Activated T-helper 9 cell treated with anti-CD3 and anti-CD28 coated beads, Interleukin-2, amount 50 U/mL, for 16 hours (primary cell): ENCODE measurements around the gene DSG4.

Experiments used
- DNase-seq: peaks from one replicate; pipeline ENCODE4 v3.0.0-alpha.2; 2020; ENCODE audit warnings: low read depth

The DSG4 gene

DNA sequence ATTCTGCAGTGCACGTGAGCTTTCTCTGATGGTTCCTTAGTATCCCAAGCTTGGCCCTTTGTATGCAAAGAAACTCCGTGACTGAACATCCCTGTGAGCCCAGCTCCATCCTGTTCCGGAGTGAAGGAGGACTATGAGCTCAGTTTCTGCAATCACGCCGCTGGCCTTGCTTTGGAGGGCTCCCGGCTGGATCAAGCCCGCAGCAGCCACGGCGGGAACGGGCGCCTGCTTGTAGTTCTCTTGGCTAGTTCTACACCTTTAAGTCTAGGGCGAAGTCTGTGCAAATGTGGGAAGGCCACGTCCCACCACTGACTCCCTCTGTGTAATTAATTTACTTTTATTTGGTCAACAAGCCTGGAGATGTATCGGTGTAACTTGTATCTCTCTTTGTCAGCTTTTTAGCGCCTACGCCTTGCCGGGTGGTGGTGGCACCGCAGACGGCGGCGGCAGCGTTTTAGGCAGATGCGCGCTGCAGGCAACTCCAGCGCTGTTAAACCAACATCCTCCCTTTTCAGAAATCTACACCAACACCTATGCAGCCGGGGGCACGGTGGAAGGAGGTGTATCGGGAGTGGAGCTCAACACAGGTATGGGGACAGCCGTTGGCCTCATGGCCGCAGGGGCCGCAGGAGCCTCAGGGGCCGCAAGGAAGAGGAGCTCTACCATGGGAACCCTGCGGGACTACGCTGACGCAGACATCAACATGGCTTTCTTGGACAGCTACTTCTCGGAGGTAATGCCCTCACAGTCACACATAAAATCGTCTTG is 34.3 kb downstream of the DSG4 start:
- DNase-seq = no peak

DNA sequence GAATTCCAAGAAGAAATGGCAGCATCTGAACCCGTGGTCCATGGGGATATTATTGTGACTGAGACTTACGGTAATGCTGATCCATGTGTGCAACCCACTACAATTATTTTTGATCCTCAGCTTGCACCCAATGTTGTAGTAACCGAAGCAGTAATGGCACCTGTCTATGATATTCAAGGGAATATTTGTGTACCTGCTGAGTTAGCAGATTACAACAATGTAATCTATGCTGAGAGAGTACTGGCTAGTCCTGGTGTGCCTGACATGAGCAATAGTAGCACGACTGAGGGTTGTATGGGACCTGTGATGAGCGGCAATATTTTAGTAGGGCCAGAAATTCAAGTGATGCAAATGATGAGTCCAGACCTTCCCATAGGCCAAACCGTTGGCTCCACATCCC is 36.6 kb downstream of the DSG4 start:
- DNase-seq = no peak

DNA sequence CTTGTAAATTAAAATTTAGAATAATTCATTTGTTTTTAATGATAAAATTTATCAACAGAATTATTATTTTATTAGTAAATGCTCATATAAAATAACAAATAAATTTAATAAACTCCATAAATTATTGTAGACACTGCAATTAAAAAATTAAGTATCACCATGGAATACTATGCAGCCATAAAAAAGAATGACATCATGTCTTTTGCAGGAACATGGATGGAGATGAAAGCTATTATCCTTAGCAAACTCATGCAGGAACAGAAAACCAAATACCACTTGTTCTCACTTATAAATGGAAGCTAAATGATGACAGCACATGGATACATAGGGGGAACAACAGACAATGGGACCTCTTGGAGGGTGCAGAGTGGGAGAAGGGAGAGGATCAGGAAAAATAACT is 41.3 kb downstream of the DSG4 start:
- no peak for DNase-seq

DNA sequence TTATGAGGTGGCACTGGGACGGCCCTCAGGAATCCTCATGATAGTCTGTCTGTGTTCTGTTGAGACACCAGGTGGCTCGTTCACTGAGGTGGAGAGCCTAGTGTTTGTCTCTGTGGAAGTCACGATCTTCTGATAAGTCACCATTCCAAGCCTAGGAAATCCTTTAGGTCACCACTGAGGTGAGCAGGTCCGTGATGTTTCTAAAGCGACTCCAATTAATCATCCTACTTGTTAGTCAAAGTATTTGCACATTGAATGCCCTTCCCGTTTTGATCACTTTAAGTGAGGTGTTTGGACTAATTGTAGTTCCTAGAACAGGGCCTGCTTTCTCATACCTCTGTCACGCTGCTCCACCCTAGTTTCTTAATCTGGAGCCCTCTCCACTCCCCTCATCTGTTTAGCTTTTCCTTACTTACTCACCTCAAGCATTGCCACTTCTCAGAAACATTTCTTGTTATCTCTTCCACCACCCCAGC is 42.9 kb downstream of the DSG4 start:
- DNase-seq = no peak

DNA sequence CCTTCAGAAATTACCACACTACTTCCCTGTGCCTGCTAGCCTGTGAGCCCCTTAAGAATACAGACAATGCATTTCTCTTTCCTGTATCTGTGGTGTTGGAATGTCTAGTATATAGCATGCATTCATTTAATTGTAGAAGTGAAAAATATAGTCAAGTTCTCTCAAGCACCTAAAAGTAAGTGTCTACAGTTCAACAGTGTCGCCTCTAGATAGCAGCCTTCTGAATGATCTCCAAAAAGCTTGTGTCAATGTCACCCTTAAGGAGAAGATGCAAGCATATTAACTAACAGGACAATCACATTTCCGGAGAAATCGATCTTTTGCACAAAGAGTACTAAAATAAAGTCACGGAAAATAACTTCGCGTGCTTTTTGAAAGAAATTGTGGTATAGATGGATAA is 43.5 kb downstream of the DSG4 start:
- no peak for DNase-seq

DNA sequence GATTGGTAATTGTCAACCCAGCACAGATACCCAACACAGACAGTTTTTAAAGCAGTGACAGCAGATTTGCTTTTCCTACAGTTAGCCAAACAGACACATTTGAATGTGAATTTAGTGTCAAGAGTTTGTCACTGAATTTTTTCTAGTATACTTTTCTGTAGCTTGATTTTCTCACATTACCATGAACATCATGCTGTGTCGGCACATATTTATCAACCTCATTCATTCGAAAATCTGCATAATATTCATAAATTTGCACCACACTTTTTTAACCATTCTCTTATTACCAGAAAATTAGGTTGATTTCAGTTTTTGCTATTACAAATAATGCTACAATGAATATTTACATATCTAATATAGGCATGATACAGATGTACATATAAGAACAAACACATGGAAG is 43.9 kb downstream of the DSG4 start:
- no peak for DNase-seq

DNA sequence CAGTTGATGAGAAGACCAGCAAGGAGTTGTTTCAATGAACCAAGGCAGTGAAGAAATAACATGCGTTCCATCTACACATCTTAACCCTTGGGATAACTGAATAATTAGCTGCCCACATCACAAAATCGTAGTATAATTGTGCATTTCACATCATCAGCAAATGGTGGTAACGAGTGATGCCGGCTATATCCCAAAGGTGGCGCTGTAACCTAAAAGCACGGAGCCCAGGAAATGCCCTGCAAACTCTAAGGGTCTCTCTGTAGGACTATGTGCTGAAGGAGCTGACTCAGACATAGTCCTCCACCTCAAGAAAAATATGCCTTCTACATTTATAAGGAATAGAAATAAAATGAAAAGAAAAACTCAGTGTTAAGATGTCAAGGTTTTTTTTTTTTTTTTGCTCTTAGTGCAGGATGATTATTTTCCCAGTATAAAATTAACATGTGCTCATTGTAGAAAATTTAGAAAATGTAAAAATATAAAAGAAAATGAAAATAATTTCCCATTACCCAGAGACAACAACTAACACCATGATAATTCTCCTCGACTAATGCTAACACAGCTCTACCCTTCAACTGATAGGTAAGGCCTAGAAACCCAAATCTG is 47.9 kb downstream of the DSG4 start:
- no peak for DNase-seq

DNA sequence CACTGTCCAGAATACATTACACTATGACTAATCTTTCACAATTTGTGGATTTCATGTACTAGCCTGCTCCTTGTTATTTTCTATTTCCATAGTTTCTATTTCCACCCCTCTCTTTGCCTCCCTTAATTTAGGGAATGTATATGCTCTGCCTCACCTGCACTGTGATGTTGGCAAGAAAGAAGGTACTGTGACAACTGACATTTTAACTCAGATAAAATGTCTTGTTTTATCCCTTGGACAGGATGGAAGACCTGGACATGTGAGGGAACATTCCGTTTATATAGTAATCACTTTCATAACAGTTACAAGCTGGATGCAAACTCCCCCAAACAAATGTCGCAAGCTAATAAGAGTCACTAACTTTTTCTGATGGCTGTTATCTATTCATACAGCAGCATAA is 49.4 kb downstream of the DSG4 start:
- no peak for DNase-seq

DNA sequence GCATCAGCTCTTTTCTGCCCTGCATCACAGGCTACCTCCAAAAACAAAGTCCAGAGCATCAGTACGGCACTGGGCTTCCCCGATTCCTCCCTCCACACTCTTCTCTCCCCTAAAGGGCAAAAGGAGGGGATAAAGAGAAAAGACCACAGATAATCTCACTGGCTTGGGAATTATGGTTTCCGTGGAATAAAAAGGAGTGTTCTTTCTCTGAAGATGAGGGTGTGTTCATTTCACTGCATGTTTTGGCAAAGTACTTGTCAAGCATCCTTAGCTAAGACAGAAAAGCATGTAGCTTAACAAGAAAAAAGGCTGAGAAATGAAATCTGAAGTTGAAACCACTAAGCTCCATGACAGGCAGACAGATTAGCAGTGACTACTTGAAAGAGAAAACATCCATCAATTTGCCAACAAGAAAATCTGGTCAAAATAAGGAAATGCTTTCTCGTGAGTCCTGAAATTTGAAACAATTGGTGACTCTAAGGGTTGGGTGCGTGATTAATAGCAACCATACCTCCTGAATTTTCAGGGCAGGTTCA is 50.4 kb downstream of the DSG4 start:
- no peak for DNase-seq

DNA sequence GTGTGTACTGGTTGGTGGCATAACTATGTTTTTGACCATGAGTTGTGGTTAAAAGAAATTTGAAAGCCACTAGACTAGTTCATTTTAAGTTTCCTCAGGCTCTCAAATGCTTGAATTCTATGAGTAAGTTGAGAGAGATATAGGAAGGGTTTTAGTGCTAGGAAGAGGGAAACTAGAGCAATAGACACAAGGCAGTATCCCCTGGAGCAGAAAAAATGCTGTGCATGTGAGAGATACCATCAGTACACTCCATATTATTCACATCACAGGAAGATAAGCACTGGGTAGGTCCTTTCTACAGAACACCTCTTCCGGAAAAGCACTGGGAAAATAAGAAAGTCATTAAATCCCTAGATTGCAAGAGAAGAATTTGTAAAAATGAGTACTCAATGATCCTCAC is 51.6 kb downstream of the DSG4 start:
- no peak for DNase-seq

DNA sequence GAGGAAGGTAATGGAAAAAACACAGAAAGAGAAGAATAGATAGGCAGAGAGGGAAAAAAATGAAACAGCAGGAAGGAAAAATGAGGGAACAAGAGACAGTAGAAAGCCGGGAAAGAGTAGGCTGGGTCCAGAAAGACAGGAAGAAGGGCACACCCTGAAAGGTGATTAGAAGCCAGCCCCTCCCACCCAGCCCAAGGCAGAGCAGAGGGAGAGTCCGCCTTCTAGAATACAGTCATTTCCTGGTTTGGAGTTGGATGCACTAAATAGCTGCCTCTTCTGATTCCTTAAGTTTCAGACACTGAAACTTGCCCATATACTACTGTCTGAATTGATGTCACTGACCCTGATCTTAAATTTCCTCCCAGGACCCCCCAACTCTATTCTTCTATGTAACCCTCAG is 53.0 kb downstream of the DSG4 start:
- no peak for DNase-seq

DNA sequence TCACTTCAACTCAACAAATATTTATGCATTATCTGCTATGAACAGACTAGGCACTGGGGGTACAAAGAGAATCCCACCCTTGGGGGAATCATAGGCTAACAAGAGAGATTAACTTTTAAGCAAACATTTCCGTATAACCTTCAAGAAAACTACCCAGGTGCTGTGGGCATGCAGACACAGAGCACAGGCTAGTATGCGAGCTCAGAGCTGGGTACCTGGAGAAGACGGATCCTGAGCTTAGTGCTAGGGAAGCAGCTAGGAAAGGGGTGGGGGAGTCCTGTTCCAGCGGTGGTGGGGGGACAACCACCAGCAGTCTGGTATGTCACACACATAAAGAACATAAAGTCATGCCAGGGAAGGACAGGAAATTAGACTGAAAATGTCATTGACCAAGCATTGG is 53.5 kb downstream of the DSG4 start:
- no peak for DNase-seq

DNA sequence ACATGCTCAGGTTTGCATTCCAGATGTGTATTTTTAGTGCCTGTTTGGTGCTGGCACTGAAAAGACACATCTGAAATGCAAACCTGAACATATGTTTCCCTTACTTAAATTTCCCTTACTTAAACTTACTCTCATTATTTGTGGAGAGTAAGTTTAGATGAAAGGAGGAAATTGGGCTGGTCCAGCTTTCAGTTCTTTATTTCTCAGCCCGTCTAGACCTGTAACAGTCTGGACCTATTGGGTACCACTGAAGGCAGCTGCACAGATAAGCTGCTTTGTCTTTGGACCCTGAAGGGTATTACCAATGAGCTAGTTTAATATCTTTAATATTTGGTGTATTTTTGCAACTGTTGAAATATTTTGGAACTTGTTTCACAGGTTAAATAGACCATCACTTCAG is 54.0 kb downstream of the DSG4 start:
- no peak for DNase-seq

DNA sequence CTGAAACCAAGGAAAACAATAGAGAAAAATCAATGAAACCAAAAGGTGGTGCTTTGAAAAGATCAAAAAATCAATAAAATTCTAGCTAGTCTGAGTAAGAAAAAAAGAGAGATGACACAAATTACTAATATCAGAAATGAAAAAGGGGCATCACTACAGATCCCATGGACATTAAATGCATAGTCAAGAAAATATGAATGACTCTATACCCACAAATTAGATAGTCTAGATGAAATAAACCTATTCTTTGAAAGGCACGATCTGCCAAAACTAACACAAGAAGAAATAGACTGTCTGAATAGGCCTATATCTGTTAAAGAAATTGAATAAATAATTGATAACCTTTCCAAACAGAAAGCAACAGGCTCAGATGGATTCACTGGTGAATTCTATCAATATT is 55.7 kb downstream of the DSG4 start:
- DNase-seq = no peak

DNA sequence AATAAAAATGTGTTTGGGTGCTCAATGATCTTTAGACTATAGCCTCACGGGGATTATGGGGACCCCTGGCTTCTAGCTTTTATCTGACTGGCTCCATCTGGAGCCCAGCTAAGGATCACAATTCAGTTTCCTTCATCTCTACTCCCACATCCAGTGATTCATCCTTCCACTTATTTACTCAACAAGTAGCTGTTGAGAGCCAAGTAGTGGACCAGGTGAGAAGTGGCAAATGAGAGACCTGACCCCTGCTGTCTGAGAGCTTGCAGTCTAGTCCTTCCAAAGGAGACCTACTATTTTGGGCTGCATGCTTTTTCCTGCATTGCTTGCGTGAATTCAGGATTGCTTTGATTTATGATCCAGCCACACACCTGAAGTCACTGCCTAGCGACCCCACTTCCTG is 60.2 kb downstream of the DSG4 start:
- DNase-seq = no peak

DNA sequence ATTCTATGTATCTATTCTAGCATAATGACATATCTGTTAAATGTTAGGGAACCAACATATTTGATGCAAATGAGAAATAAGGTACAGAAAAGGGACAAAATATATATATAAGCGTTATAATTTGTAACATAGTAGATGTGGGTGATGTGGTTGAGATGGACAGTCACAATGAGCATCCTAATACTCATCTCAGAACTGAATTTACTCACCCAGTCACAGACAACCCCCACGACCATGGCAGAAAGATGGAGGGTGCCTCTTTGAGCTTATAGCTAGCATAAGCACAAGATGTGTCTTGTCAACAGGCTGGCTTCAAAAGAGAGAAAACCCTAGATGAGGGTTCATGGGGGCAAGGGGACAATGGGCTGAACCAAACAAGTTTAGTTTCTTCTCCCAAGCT is 61.8 kb downstream of the DSG4 start:
- DNase-seq = no peak

DNA sequence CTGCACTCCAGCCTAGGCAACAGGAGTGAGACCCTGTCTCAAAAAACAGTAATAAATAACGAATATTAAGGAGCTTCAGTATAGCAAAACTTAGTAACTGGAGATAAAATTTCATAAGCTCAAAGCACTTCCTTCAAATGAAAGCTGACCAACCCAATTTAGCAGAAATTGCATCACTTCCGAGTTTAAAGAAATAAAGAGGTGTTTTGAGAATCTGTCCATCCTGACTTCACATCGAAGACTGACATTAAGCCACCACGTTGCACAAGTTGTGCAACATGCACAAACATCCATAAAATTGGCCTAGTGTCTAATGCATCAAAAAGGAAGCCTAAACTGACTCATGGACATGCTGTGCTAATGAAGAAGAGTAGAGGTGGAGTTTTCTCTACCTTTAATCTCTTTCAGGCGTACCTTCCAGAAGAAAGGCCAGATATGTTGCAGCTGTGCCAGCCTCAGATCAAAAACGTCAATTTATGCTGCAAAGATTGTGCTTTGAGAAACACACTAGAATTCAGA is 63.3 kb downstream of the DSG4 start:
- no peak for DNase-seq

DNA sequence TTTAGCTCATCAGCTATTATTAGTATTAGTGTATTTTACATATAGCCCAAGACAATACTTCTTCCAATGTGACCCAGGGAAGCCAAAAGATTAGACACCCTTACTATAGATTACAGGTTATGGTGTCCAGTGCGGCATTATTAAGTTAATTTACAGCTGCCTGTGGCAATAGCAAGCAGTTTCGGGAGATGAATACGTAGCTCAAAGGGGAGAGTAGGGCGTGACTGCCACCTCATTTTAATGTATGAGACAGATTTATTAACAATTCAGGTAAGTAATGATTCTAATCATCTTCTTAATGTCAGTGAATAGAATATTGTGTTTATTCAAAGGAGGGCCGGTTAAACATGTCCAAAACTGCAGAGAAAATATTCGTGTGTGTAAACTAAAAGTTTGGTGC is 64.2 kb downstream of the DSG4 start:
- DNase-seq = no peak

DNA sequence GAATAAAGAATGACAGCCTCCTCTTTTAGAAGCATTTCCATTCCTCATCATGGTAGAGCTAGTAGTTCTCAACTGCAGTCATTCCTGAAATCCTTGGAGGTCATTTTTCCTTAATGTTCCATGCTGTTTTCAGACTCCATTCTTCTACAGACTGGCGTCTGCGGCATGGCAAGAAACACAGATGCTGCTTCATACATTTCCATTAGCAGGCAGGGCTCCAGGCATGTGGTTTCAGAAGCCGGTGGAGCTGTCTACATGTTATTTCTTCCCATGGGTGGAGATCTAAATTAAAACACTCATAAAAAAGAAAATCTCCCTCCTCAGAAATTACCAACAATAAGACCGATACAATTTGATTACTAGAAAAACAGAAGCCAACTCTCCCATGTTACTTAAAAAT is 64.9 kb downstream of the DSG4 start:
- no peak for DNase-seq

DNA sequence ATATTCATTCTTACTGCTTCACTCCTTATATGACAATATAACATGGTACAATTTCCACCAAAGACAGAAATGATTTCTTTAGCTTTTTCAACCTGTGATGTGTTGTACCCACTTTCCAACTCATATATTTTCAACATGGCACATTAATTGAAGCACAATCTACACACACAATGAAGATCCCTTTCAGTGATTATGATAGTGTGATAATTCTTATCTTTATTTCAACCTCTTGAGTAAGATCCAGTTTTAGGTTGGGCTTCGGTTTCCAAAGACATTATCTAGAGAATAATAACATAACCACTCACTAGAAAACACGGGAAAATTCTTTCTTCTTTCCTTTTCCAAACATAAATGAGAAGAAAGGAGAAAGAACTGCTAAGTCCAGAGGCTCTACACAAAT is 67.6 kb downstream of the DSG4 start:
- DNase-seq = no peak

DNA sequence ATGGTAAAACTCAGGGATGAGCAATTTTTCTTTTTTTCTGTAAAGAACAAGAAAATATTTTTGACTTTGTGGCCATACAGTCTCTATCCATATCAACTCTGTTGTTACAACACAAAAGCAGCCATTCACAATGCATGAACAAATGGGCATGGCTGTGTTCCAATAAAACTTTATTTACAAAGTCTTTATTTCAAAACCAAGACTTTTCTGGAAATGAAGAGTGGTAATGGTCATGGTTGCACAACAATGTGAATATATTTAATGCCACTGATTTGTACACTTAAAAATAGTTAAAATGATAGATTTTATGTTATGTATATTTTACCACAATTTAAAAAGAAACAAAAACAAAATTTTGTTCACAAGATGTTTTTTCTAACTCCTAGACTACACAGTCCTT is 69.3 kb downstream of the DSG4 start:
- DNase-seq = no peak

DNA sequence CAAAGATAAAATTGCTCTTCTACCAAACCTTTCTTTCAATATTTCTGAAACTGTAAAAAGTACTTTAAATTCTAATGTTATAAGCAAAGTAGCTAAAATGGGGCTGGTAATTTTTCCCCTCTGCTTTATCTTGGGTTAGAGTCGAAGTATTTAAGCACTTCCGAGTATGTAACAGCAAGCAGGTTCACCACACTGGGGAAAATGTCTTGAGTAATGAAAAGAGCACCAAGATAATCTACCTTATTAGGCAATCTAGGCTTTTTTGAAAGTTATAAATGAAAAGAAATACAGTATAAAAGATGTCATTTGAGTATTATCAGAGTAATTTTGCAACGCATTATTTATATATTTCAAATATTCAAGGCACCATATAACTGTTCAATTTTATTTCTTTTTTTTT is 70.3 kb downstream of the DSG4 start:
- no peak for DNase-seq

DNA sequence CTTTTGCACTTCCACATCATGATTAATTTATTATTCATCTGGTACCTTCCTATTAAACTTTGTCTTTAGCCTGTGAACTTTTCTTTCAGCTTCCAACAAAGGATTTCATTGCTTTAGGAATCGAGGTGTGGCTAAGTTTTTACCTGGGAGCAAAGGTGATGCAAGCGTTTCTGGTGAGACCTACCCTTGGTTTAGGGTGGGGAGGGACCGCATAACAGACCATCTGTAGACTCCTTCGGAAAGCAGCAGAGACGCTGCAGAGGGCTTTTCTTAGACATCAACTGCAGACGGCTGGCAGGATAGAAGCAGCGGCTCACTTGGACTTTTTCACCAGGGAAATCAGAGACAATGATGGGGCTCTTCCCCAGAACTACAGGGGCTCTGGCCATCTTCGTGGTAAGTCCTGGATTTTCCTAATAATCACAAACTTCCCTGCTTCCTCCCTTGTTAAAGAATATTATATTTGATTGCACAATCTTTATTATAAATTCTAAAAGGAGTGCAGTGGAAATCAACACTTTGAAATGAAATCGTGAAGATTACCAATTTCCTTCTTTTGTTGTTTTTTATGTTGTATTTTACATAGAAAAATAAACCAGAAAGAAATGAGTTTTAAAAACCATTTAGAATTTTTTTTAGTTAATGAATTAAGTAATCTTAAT is 71.1 kb downstream of the DSG4 start, which contains the start of gene DSG3:
DSG3 (plus strand) TSS at position 212 of the 662 bp plus-strand sequence; CDS start at position 349, 137 bp downstream.
- no peak for DNase-seq
